Measurements from ENCODE around the gene PDF.
"Not testable (repeated sequence)": the region's sequence is repeated elsewhere in the genome, so short reads cannot be mapped to it uniquely, and the experiment has no call there.

PDF gene

GRCh38 chr16:69330286-69331109, at the start of gene PDF:
PDF (minus strand) TSS chr16:69330588; CDS start chr16:69330570, 18 bp downstream.
- peak; percentile 78 for DNase-seq (ENCODE audit: low read depth)

- DNase-seq (ENCODE audit: low read depth), result no peak
These were observed 48.4 kb upstream of the PDF start for GRCh38 chr16:69378760-69379159.

- no peak for DNase-seq (ENCODE audit: low read depth)
These were observed 47.6 kb upstream of the PDF start for GRCh38 chr16:69378036-69378435.

GRCh38 chr16:69376393-69377059, 46.1 kb upstream of the PDF start:
- no peak for DNase-seq (ENCODE audit: low read depth)

GRCh38 chr16:69373019-69373418, 42.6 kb upstream of the PDF start:
- no peak for DNase-seq (ENCODE audit: low read depth)

GRCh38 chr16:69371564-69371963, 41.2 kb upstream of the PDF start:
- DNase-seq (ENCODE audit: low read depth), result no peak

- DNase-seq (ENCODE audit: low read depth), result no peak
These were observed 38.5 kb upstream of the PDF start for GRCh38 chr16:69368866-69369265.

GRCh38 chr16:69367980-69368379, 37.6 kb upstream of the PDF start:
- DNase-seq (ENCODE audit: low read depth), result no peak

GRCh38 chr16:69366431-69366830, 36.0 kb upstream of the PDF start:
- no peak for DNase-seq (ENCODE audit: low read depth)

GRCh38 chr16:69365901-69366300, 35.5 kb upstream of the PDF start:
- DNase-seq (ENCODE audit: low read depth), result no peak

- no peak for DNase-seq (ENCODE audit: low read depth)
These were observed 33.7 kb upstream of the PDF start for GRCh38 chr16:69364088-69364487.

- DNase-seq (ENCODE audit: low read depth), result no peak
These were observed 32.9 kb upstream of the PDF start for GRCh38 chr16:69363281-69363717.

GRCh38 chr16:69360070-69360469, 29.7 kb upstream of the PDF start:
- DNase-seq (ENCODE audit: low read depth), result not testable (repeated sequence)

- no peak for DNase-seq (ENCODE audit: low read depth)
These were observed 21.1 kb upstream of the PDF start, which contains the start of gene TMED6 for GRCh38 chr16:69351309-69352027. TMED6 (minus strand) TSS chr16:69351786; CDS start chr16:69351753, 33 bp downstream.

- DNase-seq (ENCODE audit: low read depth), result no peak
These were observed 20.2 kb upstream of the PDF start for GRCh38 chr16:69350536-69351133.

- DNase-seq (ENCODE audit: low read depth), result no peak
These were observed 19.1 kb upstream of the PDF start for GRCh38 chr16:69349536-69349935.

- DNase-seq (ENCODE audit: low read depth), result no peak
These were observed 17.8 kb upstream of the PDF start for GRCh38 chr16:69348222-69348621.

- DNase-seq (ENCODE audit: low read depth), result no peak
These were observed 16.3 kb upstream of the PDF start for GRCh38 chr16:69346683-69347082.

GRCh38 chr16:69345923-69346322, 15.5 kb upstream of the PDF start:
- no peak for DNase-seq (ENCODE audit: low read depth)

- DNase-seq (ENCODE audit: low read depth), result no peak
These were observed 13.8 kb upstream of the PDF start for GRCh38 chr16:69344171-69344570.

- no peak for DNase-seq (ENCODE audit: low read depth)
These were observed 9.8 kb upstream of the PDF start for GRCh38 chr16:69340095-69340644.
